OCI-LY1 (cell line): ENCODE data around the gene AFF2.

Source experiments
- H2AFZ ChIP-seq: fragments of 200-600 bp; sonication (generic), shearing (Covaris generic); 2 replicates; pipeline ENCODE4 v1.6.0; 2014; ENCODE audit warnings: antibody characterized with exemption, mild to moderate bottlenecking, low read length
- H3F3A ChIP-seq: fragments of 200-600 bp; sonication (generic), shearing (Covaris generic); 2 replicates; pipeline ENCODE4 v1.6.0; 2014; ENCODE audit warnings: mild to moderate bottlenecking, antibody characterized with exemption, low read length, moderate library complexity; ENCODE audit not compliant: insufficient read depth
- H3K27ac ChIP-seq: fragments of 200-600 bp; sonication (generic); 2 replicates; pipeline ENCODE4 v1.5.1; 2014; ENCODE audit warnings: low read length, mixed run types, mild to moderate bottlenecking, low read depth; ENCODE audit not compliant: poor library complexity, severe bottlenecking
- H3K27me3 ChIP-seq: fragments of 200-600 bp; sonication (generic); 2 replicates; pipeline ENCODE4 v1.6.0; 2014; ENCODE audit warnings: antibody characterized with exemption, mild to moderate bottlenecking, low read length, moderate library complexity; ENCODE audit not compliant: insufficient read depth
- H3K36me3 ChIP-seq: fragments of 200-600 bp; sonication (generic); 2 replicates; pipeline ENCODE4 v1.6.1; 2014; ENCODE audit warnings: mild to moderate bottlenecking, antibody characterized with exemption, low read length, moderate library complexity, mixed read lengths; ENCODE audit not compliant: insufficient read depth
- H3K4me1 ChIP-seq: fragments of 200-600 bp; sonication (generic); 2 replicates; pipeline ENCODE4 v1.5.1; 2014; ENCODE audit warnings: mild to moderate bottlenecking, low read length, moderate library complexity; ENCODE audit not compliant: insufficient read depth, severe bottlenecking
- H3K4me2 ChIP-seq: fragments of 200-600 bp; sonication (generic), shearing (Covaris generic); 2 replicates; pipeline ENCODE4 v1.6.1; 2014; ENCODE audit warnings: low read length
- H3K4me3 ChIP-seq: fragments of 200-600 bp; sonication (generic); 2 replicates; pipeline ENCODE4 v1.5.1; 2014; ENCODE audit warnings: low read length, low read depth, mild to moderate bottlenecking, mixed read lengths; ENCODE audit not compliant: poor library complexity, severe bottlenecking
- H3K79me2 ChIP-seq: fragments of 200-600 bp; shearing (Covaris generic); 2 replicates; pipeline ENCODE4 v1.6.1; 2016; ENCODE audit warnings: mixed run types, low read length, mixed read lengths; ENCODE audit not compliant: insufficient read depth
- H3K9ac ChIP-seq: fragments of 200-600 bp; sonication (generic), shearing (Covaris generic); 2 replicates; pipeline ENCODE4 v1.6.1; 2014; ENCODE audit warnings: mild to moderate bottlenecking, low read length, mixed read lengths
- H3K9me2 ChIP-seq: fragments of 200-600 bp; sonication (generic), shearing (Covaris generic); 2 replicates; pipeline ENCODE4 v1.6.1; 2014; ENCODE audit warnings: low read depth, mild to moderate bottlenecking, low read length, mixed read lengths
- H3K9me3 ChIP-seq: fragments of 200-600 bp; shearing (Covaris generic); 2 replicates; pipeline ENCODE4 v1.6.1; 2014; ENCODE audit warnings: low read length, mixed read lengths
- H4K20me1 ChIP-seq: fragments of 200-600 bp; sonication (generic), shearing (Covaris generic); 2 replicates; pipeline ENCODE4 v1.6.0; 2016; ENCODE audit warnings: mild to moderate bottlenecking, low read length; ENCODE audit not compliant: insufficient read depth
- CTCF ChIP-seq: fragments of 200-600 bp; sonication (generic), shearing (Covaris generic); IDR thresholded peaks from 2 replicates; pipeline ENCODE4 v1.5.1; 2017; ENCODE audit warnings: mild to moderate bottlenecking, antibody characterized with exemption, low read length, moderate library complexity, mixed read lengths
- EZH2 ChIP-seq: fragments of 200-600 bp; sonication (generic), shearing (Covaris generic); IDR thresholded peaks from 2 replicates; pipeline ENCODE4 v1.8.0; 2017; ENCODE audit warnings: borderline replicate concordance, mixed run types, mild to moderate bottlenecking, antibody characterized with exemption, low read length, moderate library complexity, mixed read lengths

The AFF2 gene

GRCh38 chrX:148517176-148517575 is 16.8 kb downstream of the AFF2 start:
- H3K9ac ChIP-seq = no peak overlapping the region
- no peak overlapping the region for H2AFZ ChIP-seq
- TF ChIP-seq EZH2 = no peak
- no peak for TF ChIP-seq CTCF
- no peaks in the 10 kb centered on the region for H4K20me1 ChIP-seq
- H3K9me3 ChIP-seq = no peaks in the 10 kb centered on the region
- H3K79me2 ChIP-seq = peaks cover 70% of the 10 kb centered on the region
- H3K36me3 ChIP-seq = no peaks in the 10 kb centered on the region
- no peaks in the 10 kb centered on the region for H3F3A ChIP-seq
- H3K4me2 ChIP-seq = no peak overlapping the region
- H3K27me3 ChIP-seq = no peaks in the 10 kb centered on the region
- no peak overlapping the region for H3K4me3 ChIP-seq
- H3K27ac ChIP-seq = peak overlapping the region; percentile 92
- H3K4me1 ChIP-seq = peaks cover 99% of the 10 kb centered on the region
- no peaks in the 10 kb centered on the region for H3K9me2 ChIP-seq

GRCh38 chrX:148522006-148522405 is 21.6 kb downstream of the AFF2 start:
- H2AFZ ChIP-seq = no peak overlapping the region
- peak overlapping the region; percentile 56; the same call in 1 of the 2 replicates for H3K9ac ChIP-seq
- H3K9me2 ChIP-seq = no peaks in the 10 kb centered on the region
- H3K79me2 ChIP-seq = peaks cover 37% of the 10 kb centered on the region
- no peaks in the 10 kb centered on the region for H4K20me1 ChIP-seq
- peak overlapping the region; percentile 38 for H3K4me3 ChIP-seq
- no peaks in the 10 kb centered on the region for H3F3A ChIP-seq
- peaks cover 75% of the 10 kb centered on the region for H3K4me1 ChIP-seq
- peak overlapping the region; percentile 92 for H3K27ac ChIP-seq
- H3K36me3 ChIP-seq = peaks cover 12% of the 10 kb centered on the region; the same call in 1 of the 2 replicates
- no peaks in the 10 kb centered on the region for H3K9me3 ChIP-seq
- peak overlapping the region; percentile 61 for H3K4me2 ChIP-seq
- no peaks in the 10 kb centered on the region for H3K27me3 ChIP-seq
- TF ChIP-seq EZH2 (no peak), CTCF (no peak)

GRCh38 chrX:148523303-148524080 is 23.1 kb downstream of the AFF2 start:
- Histone ChIP-seq H3K36me3 (peaks cover 15% of the 10 kb centered on the region; the same call in 1 of the 2 replicates), H3K9ac (peak overlapping the region; percentile 21; the same call in 1 of the 2 replicates), H3K9me2 (no peaks in the 10 kb centered on the region), H3F3A (no peaks in the 10 kb centered on the region), H3K27ac (peak overlapping the region; percentile 92), H3K79me2 (peaks cover 30% of the 10 kb centered on the region), H3K4me2 (no peak overlapping the region), H3K4me3 (no peak overlapping the region), H3K27me3 (no peaks in the 10 kb centered on the region), H3K4me1 (peaks cover 60% of the 10 kb centered on the region), H4K20me1 (no peaks in the 10 kb centered on the region), H3K9me3 (no peaks in the 10 kb centered on the region), H2AFZ (no peak overlapping the region)
- TF ChIP-seq CTCF (no peak), EZH2 (no peak)
